ENCODE results near the gene CTBP2. TPM values are rescaled to one million over a fixed set of nuclear protein-coding genes. Genes with fewer than 3 reads are reported as not detected.

CTBP2 gene
- total RNA-seq, 1 experiment from 2014 or later = 212 TPM

- Histone ChIP-seq H4K91ac (ENCODE audit: insufficient read length, low read depth, low read length) (no peak overlapping the region), H3K4ac (ENCODE audit: low read depth, low read length) (no peak overlapping the region), H3K14ac (ENCODE audit: insufficient read depth, low read length) (no peak overlapping the region; the same call in 1 of the 2 replicates), H3K4me1 (ENCODE audit: insufficient read depth, low read length) (no peaks in the 10 kb centered on the region; the same call in 1 of the 2 replicates), H3K79me2 (ENCODE audit: insufficient read depth, low read length) (peaks cover 35% of the 10 kb centered on the region; the same call in 1 of the 2 replicates), H3K23ac (ENCODE audit: insufficient read length, low read depth, low read length) (no peak overlapping the region), H2BK20ac (ENCODE audit: low read depth, low read length, poor library complexity, severe bottlenecking) (no peak overlapping the region), H3K56ac (ENCODE audit: insufficient read length, low read depth, low read length) (no peak overlapping the region), H2BK12ac (ENCODE audit: insufficient read length, low read depth, low read length) (no peak overlapping the region), H2BK120ac (ENCODE audit: low read depth, low read length, poor library complexity, severe bottlenecking) (no peak overlapping the region), H4K20me1 (ENCODE audit: control insufficient read depth, insufficient read depth, insufficient read length) (no peaks in the 10 kb centered on the region), H3K4me2 (ENCODE audit: insufficient read depth, insufficient read length, low read length) (no peak overlapping the region), H3K18ac (ENCODE audit: insufficient read length, low read depth, low read length) (no peak overlapping the region), H2AK5ac (ENCODE audit: insufficient read length, low read length) (no peak overlapping the region), H3K23me2 (ENCODE audit: insufficient read length, low read depth, low read length, poor library complexity, severe bottlenecking) (no peaks in the 10 kb centered on the region), H3K27ac (ENCODE audit: insufficient read length, low read depth, low read length) (no peak overlapping the region), H3K9me3 (ENCODE audit: control insufficient read depth, low read depth, low read length) (no peaks in the 10 kb centered on the region), H2BK5ac (ENCODE audit: insufficient read length, low read length) (no peak overlapping the region), H3K9ac (ENCODE audit: extremely low read depth, insufficient read length, low read length) (no peak overlapping the region), H2AFZ (ENCODE audit: low read length) (no peak overlapping the region), H3T11ph (ENCODE audit: low read length) (no peak overlapping the region), H4K8ac (replicated peaks; ENCODE audit: insufficient read length, low read depth, low read length) (no peak overlapping the region), H4K5ac (ENCODE audit: insufficient read length, low read depth, low read length) (no peak overlapping the region), H3K79me1 (ENCODE audit: insufficient read depth, low read depth, low read length, poor library complexity, severe bottlenecking) (peaks cover 7% of the 10 kb centered on the region), H2BK15ac (ENCODE audit: low read depth, low read length) (no peak overlapping the region), H3K27me3 (ENCODE audit: insufficient read depth, low read length) (no peaks in the 10 kb centered on the region)
- peaks cover 0 to under 1% of the 10 kb centered on the region in 2 experiments; a peak in 2 of 5 replicates for H3K9me3 Mint-ChIP-seq
- peak overlapping the region in 1 of 3 experiments; percentile 27; a peak in 2 of 7 replicates for H3K27ac Mint-ChIP-seq
- no peak overlapping the region for H3K4me3 Mint-ChIP-seq
- TF ChIP-seq, protein P1, sequence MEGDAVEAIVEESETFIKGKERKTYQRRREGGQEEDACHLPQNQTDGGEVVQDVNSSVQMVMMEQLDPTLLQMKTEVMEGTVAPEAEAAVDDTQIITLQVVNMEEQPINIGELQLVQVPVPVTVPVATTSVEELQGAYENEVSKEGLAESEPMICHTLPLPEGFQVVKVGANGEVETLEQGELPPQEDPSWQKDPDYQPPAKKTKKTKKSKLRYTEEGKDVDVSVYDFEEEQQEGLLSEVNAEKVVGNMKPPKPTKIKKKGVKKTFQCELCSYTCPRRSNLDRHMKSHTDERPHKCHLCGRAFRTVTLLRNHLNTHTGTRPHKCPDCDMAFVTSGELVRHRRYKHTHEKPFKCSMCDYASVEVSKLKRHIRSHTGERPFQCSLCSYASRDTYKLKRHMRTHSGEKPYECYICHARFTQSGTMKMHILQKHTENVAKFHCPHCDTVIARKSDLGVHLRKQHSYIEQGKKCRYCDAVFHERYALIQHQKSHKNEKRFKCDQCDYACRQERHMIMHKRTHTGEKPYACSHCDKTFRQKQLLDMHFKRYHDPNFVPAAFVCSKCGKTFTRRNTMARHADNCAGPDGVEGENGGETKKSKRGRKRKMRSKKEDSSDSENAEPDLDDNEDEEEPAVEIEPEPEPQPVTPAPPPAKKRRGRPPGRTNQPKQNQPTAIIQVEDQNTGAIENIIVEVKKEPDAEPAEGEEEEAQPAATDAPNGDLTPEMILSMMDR (conservative IDR thresholded peaks at IDR 0.05) = no peak
- WGBS (ENCODE audit: extremely low coverage, insufficient read length, low lambda C conversion rate) = no CpG with 5 or more reads among the region's 40 CpGs
- DNase-seq = no peak
- H3K4me1 Mint-ChIP-seq = peaks cover 36 to 51% of the 10 kb centered on the region in 2 experiments
- peaks cover 52 to 75% (median 72%) of the 10 kb centered on the region in 3 experiments; a peak in 6 of 7 replicates for H3K36me3 Mint-ChIP-seq (ENCODE audit: insufficient read depth in 1 of 3, low read depth in 3 of 3)
- H3K27me3 Mint-ChIP-seq (ENCODE audit: low read depth) = peaks cover 2% of the 10 kb centered on the region; the same call in 1 of the 2 replicates
Measured at GRCh38 chr10:125026974-125027735, 133.2 kb downstream of the CTBP2 start.
